Body of pancreas (tissue), 4 donors: ENCODE measurements around the gene RRP15. TPM values are rescaled to one million over a fixed set of nuclear protein-coding genes. Genes with fewer than 3 reads are reported as not detected.

ENCODE experiments used
- ATAC-seq: fragments of 150-250 bp; one replicate; pipeline ENCODE4 v1.9.1; 2016
- DNase-seq, 4 donors: peaks; one replicate each; pipeline ENCODE4 v3.0.0-alpha.2; 2019
- H3K27ac ChIP-seq, 4 donors: fragments of 200-600 bp; sonication (generic); 1 replicate in 3 of 4; 2 replicates in 1 of 4; pipeline versions ENCODE4 v1.5.1 to v1.6.1; 2016 to 2019; ENCODE audit warnings: mild to moderate bottlenecking in 1 of 4, mixed read lengths in 1 of 4, moderate library complexity in 1 of 4
- H3K27me3 ChIP-seq, 2 donors: fragments of 200-600 bp; sonication (generic); one replicate each; pipeline ENCODE4 v1.6.0; 2016; ENCODE audit warnings: mild to moderate bottlenecking in 1 of 2
- H3K36me3 ChIP-seq, 2 donors: fragments of 200-600 bp; sonication (generic); replicated peaks in 1 of 2; 2 replicates each; pipeline ENCODE4 v1.5.1; 2016; ENCODE audit warnings: low read depth in 2 of 2; ENCODE audit not compliant: insufficient read depth in 1 of 2
- H3K4me1 ChIP-seq: fragments of 200-600 bp; sonication (generic); one replicate; pipeline ENCODE4 v1.6.0; 2016
- H3K4me3 ChIP-seq, 2 donors: fragments of 200-600 bp; sonication (generic); 1 replicate in 1 of 2; 2 replicates in 1 of 2; pipeline ENCODE4 v1.5.1; 2016 to 2019
- H3K9me3 ChIP-seq, 3 donors: fragments of 200-600 bp; sonication (generic); 1 replicate in 2 of 3; 2 replicates in 1 of 3; pipeline ENCODE4 v1.5.1; 2016
- POLR2A ChIP-seq, 3 donors: fragments of 450-650 bp; IDR thresholded peaks; one replicate each; pipeline ENCODE4 v1.6.1; 2016; ENCODE audit warnings: antibody characterized with exemption in 3 of 3, mild to moderate bottlenecking in 2 of 3
- WGBS, 2 donors: methylation state at CpG; one replicate each; pipeline ENCODE4 v1.1.5; 2017; 5-methylcytosine and 5-hydroxymethylcytosine counted together
- intact Hi-C: fragments of 100-400 bp; cut with DNase I; formaldehyde crosslinking; loops from one replicate; pipeline ENCODE4 v1.15.1; 2023
- total RNA-seq, 2 donors: library from RNA; depleted of rRNA; stranded (reverse); fragments of >200 nt; gene quantifications; one replicate each; pipeline ENCODE4 v1.1.0, GENCODE V29; 2016
- TF ChIP-seq, protein P1 (sequence below), 7 experiments: fragments of 450-650 bp in 4 of 7; fragments of 200-600 bp in 3 of 7; sonication (generic) in 3 of 7; IDR thresholded peaks; one replicate each; pipeline ENCODE4 v1.5.1; 2016 to 2019; ENCODE audit warnings: antibody characterized with exemption in 7 of 7

RRP15 gene
- total RNA-seq, 2 donors from 2014 or later: 2.6 to 7.9 TPM

DNA sequence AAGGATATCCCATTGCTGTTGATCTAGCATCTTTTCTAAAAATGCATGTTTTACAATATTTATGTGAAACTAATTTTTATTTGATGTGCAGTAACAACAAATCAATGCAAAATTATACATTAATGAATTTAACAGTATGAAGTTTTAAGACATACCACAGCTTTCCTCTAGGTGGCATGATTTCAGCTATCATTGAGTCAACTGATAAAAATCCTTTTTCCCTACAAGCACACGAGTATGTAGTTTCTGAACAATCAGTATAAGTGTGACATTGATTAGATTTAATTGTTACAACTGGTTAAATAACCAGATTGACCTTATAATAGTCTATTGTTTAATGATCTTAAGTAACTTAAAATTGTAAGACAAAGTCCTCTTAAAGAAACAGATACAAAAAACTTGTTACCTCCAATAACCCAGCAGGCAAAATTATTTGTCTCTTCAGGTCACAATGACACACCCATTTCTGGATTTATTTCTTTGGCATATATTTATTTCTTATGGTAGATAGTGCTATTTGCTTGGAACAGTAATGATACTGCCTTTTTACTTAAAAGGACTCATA is 54.3 kb downstream of the RRP15 start:
- H3K4me1 ChIP-seq: peaks cover 3% of the 10 kb centered on the region
- no peak overlapping the region for H3K4me3 ChIP-seq
- no peak overlapping the region for H3K27ac ChIP-seq
- DNase-seq: no peak
- H3K27me3 ChIP-seq: no peaks in the 10 kb centered on the region
- peak; percentile 60 for ATAC-seq
- TF ChIP-seq, protein P1, sequence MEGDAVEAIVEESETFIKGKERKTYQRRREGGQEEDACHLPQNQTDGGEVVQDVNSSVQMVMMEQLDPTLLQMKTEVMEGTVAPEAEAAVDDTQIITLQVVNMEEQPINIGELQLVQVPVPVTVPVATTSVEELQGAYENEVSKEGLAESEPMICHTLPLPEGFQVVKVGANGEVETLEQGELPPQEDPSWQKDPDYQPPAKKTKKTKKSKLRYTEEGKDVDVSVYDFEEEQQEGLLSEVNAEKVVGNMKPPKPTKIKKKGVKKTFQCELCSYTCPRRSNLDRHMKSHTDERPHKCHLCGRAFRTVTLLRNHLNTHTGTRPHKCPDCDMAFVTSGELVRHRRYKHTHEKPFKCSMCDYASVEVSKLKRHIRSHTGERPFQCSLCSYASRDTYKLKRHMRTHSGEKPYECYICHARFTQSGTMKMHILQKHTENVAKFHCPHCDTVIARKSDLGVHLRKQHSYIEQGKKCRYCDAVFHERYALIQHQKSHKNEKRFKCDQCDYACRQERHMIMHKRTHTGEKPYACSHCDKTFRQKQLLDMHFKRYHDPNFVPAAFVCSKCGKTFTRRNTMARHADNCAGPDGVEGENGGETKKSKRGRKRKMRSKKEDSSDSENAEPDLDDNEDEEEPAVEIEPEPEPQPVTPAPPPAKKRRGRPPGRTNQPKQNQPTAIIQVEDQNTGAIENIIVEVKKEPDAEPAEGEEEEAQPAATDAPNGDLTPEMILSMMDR (IDR thresholded peaks at IDR 0.05): peak; percentile 31 to 77 (median 68)
- no peak for TF ChIP-seq POLR2A (IDR thresholded peaks at IDR 0.05)
- H3K9me3 ChIP-seq: no peaks in the 10 kb centered on the region
- intact Hi-C loops: loop anchor here (10.0 kb wide), 1 partner anchor 725 kb away; no protein-coding TSS in a partner anchor
- WGBS, 2 donors: 0 to 2% methylated on average over 1 of the region's 1 CpG
- H3K36me3 ChIP-seq: no peaks in the 10 kb centered on the region

DNA sequence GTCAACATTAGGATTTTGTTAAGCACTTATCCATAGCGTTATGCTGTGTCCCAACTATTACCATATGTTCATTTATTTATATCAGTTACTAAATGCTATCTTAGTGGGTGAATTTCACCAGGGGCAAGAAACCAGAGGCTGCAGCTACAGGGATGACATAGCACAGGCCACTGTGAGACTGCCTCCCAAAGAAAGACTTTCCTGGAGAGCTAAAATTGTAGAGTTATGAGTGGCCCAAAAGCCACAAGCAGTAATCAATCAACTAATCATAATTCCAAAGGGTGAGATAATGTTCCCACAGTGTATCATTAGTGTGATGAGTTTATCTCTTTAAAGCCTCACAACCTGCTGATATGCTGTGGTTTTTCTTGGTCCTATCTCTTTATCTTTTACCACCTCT is 56.2 kb downstream of the RRP15 start:
- WGBS, 2 donors: 86 to 95% methylated on average over 1 of the region's 1 CpG
- no peaks in the 10 kb centered on the region for H3K27me3 ChIP-seq
- intact Hi-C loops: no loop called here

DNA sequence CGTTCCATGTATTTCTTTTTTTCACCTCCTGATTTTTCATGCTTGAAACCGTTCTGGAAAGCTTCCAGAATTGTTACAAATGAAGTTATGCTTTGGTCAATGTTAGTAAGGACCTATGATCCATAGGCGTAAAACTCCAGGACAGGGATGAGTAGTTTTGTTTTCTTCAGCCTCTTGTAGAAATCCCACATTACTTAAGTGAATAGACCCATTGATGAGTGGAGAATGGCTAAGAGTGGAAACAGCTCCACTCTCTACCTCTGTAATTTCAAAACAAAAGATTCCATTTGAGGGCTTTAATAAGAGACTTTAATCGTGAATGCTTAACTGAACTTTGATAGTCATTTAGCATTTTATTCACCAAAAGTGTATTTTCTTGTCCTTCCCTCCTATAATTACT is 57.0 kb downstream of the RRP15 start:
- Histone ChIP-seq H3K4me1 (peaks cover 26% of the 10 kb centered on the region), H3K27me3 (no peaks in the 10 kb centered on the region), H3K36me3 (no peaks in the 10 kb centered on the region), H3K4me3 (no peak overlapping the region), H3K9me3 (no peaks in the 10 kb centered on the region), H3K27ac (no peak overlapping the region)
- ATAC-seq: no peak
- intact Hi-C loops: no loop called here
- DNase-seq: no peak
- 80 to 87% methylated on average over 4 of the region's 4 CpGs for WGBS, 2 donors
- TF ChIP-seq POLR2A (IDR thresholded peaks at IDR 0.05): no peak
- TF ChIP-seq, protein P1 (IDR thresholded peaks at IDR 0.05): no peak

More for the DNA sequence above, 56.2 kb downstream of the RRP15 start:
- no peaks in the 10 kb centered on the region for H3K9me3 ChIP-seq
- TF ChIP-seq, protein P1 (IDR thresholded peaks at IDR 0.05): no peak
- TF ChIP-seq POLR2A (IDR thresholded peaks at IDR 0.05): no peak
- no peak overlapping the region for H3K27ac ChIP-seq
- no peak for ATAC-seq
- peaks cover 19% of the 10 kb centered on the region for H3K4me1 ChIP-seq
- no peak overlapping the region for H3K4me3 ChIP-seq
- DNase-seq: no peak
- no peaks in the 10 kb centered on the region for H3K36me3 ChIP-seq

GRCh38 chr1:218344814-218345672 is 60.0 kb downstream of the RRP15 start, which contains the start of gene TGFB2:
TGFB2 (plus strand) TSS chr1:218345336; CDS start chr1:218346702, 1,366 bp downstream.
- Histone ChIP-seq H3K4me1 (peaks cover 35% of the 10 kb centered on the region), H3K27ac (peak within 1 kb of the TSS; percentile 56 to 74 (median 70)), H3K27me3 (no peaks in the 10 kb centered on the region), H3K4me3 (peak within 1 kb of the TSS; percentile 46 to 63), H3K9me3 (no peaks in the 10 kb centered on the region), H3K36me3 (no peaks in the 10 kb centered on the region)
- DNase-seq: peak; percentile 35 to 51 (median 43)
- peak; percentile 75 for ATAC-seq
- WGBS, 2 donors: 2 to 4% methylated on average over 22 of the region's 22 CpGs
- intact Hi-C loops: no loop called here
- TF ChIP-seq POLR2A (IDR thresholded peaks at IDR 0.05): peak; percentile 43 to 89 (median 88)
- TF ChIP-seq, protein P1 (IDR thresholded peaks at IDR 0.05): no peak
